ENCODE data around the gene TSSK3. TPM values are rescaled to one million over a fixed set of nuclear protein-coding genes. Genes with fewer than 3 reads are reported as not detected.

TSSK3 gene
- total and polyA plus RNA-seq, 4 donors: 0.37 to 1.4 (median 0.74) TPM

DNA sequence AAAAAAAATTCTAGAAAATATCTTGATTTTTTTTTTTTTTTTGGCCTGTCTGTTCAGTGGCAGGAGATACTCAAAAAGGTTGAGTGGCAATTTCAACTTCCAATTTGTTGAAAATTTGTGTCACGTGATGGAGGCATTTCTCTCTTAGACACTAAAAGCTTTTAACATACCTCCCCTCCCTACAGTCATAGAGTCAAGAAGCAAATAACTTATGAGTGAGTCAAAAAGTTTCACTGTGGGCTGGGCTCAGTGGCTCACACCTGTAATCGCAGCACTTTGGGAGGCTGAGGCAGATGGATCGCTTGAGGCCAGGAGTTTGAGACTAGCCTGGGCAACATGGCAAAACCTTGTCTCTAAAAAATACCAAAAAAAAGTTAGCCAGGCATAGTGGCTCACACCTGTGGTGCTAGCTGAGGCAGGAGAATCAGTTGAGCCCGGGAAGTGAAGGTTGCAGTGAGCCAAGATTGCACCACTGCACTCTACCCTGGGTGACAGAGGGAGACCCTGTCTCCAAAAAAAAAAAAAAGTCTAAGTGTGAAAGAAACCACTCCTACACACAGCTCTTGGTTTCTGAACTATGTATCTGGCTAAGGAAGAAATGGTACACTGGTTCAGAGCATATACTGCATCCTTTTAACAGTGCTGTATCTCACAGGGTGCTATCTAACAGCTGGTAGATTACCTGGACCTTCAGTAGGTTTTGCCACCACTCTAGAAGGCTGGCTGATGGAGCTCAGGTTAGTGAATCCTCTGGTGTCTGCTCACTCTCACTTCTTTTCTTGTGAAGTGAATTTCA is 43.5 kb downstream of the TSSK3 start:
- no peak for ATAC-seq (ENCODE audit: insufficient read depth, low FRiP score)

DNA sequence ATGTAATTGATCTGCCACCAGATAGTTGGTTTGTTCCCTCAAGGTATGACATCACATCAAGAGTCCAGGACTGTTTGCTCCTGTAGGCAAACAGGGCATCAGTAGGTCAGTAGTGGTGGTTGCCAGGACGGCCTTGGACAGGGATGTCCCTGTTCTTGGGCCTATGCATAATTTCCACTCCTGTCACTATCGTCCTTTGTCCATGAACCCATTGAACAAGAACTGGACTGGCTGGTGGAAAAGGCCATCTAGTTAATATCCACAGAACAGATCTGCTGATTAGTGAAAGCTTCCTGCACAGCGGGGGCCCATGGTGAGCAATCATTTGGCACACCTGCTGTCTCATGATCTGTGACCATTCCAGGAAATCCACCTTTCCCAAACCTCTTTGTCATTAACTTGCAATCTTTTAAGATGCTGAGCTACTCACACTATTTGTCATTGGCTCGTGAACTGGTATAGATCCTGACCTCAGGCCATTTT is 44.3 kb downstream of the TSSK3 start:
- no peaks in the 10 kb centered on the region for H3K4me1 ChIP-seq (ENCODE audit: control insufficient read depth in 5 of 5, insufficient read depth in 5 of 5, low read length in 5 of 5)
- H3K27me3 ChIP-seq (ENCODE audit: control insufficient read depth in 3 of 3, insufficient read depth in 3 of 3, low read length in 2 of 3): no peaks in the 10 kb centered on the region
- ATAC-seq (ENCODE audit: insufficient read depth, low FRiP score): no peak
- no peaks in the 10 kb centered on the region for H3K36me3 ChIP-seq (ENCODE audit: control insufficient read depth in 4 of 4, insufficient read depth in 4 of 4, low read length in 4 of 4)
- H3K4me3 ChIP-seq: no peak overlapping the region
- H3K27ac ChIP-seq (ENCODE audit: low read depth in 1 of 2, low read length in 1 of 2): no peak overlapping the region
- TF ChIP-seq, protein P1, sequence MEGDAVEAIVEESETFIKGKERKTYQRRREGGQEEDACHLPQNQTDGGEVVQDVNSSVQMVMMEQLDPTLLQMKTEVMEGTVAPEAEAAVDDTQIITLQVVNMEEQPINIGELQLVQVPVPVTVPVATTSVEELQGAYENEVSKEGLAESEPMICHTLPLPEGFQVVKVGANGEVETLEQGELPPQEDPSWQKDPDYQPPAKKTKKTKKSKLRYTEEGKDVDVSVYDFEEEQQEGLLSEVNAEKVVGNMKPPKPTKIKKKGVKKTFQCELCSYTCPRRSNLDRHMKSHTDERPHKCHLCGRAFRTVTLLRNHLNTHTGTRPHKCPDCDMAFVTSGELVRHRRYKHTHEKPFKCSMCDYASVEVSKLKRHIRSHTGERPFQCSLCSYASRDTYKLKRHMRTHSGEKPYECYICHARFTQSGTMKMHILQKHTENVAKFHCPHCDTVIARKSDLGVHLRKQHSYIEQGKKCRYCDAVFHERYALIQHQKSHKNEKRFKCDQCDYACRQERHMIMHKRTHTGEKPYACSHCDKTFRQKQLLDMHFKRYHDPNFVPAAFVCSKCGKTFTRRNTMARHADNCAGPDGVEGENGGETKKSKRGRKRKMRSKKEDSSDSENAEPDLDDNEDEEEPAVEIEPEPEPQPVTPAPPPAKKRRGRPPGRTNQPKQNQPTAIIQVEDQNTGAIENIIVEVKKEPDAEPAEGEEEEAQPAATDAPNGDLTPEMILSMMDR (IDR thresholded peaks at IDR 0.05; ENCODE audit: control extremely low read depth, extremely low read depth): no peak
- H3K9ac ChIP-seq (ENCODE audit: insufficient read depth in 1 of 2, low read length in 2 of 2): no peak overlapping the region
- 89 to 92% methylated on average over 4 of the region's 4 CpGs for WGBS, 2 donors
- DNase-seq: no peak
- H3K9me3 ChIP-seq (ENCODE audit: control insufficient read depth in 4 of 4, insufficient read depth in 3 of 4, low read length in 3 of 4): no peaks in the 10 kb centered on the region

More for the DNA sequence above, 43.5 kb downstream of the TSSK3 start:
- no peak overlapping the region for H3K4me3 ChIP-seq
- H3K9me3 ChIP-seq (ENCODE audit: control insufficient read depth in 4 of 4, insufficient read depth in 3 of 4, low read length in 3 of 4): no peaks in the 10 kb centered on the region
- H3K9ac ChIP-seq (ENCODE audit: insufficient read depth in 1 of 2, low read length in 2 of 2): no peak overlapping the region
- no peak overlapping the region for H3K27ac ChIP-seq (ENCODE audit: low read depth in 1 of 2, low read length in 1 of 2)
- TF ChIP-seq, protein P1 (IDR thresholded peaks at IDR 0.05; ENCODE audit: control extremely low read depth, extremely low read depth): no peak
- H3K4me1 ChIP-seq (ENCODE audit: control insufficient read depth in 5 of 5, insufficient read depth in 5 of 5, low read length in 5 of 5): no peaks in the 10 kb centered on the region
- DNase-seq: no peak
- WGBS, 2 donors: 80 to 91% methylated on average over 4 of the region's 4 CpGs
- H3K27me3 ChIP-seq (ENCODE audit: control insufficient read depth in 3 of 3, insufficient read depth in 3 of 3, low read length in 2 of 3): no peaks in the 10 kb centered on the region
- no peaks in the 10 kb centered on the region for H3K36me3 ChIP-seq (ENCODE audit: control insufficient read depth in 4 of 4, insufficient read depth in 4 of 4, low read length in 4 of 4)

DNA sequence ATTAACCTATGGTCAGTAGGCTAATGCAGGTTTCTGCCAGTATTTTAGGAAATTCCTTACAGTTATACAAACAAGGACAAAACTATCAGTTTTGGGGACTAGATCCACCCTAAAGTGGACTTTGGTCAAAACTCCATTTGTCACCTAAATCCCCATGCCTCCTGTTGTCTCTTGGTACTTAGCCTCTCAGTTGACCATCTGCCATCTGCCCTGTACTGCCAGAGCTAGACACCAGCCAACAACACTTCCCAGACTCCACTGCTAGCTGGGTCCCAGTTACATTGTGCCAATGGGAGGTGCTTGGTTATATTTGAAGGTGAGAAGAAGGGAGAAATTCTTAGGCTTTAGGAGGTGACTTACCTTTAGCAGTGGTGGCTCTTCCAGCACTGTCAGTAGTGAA is 48.9 kb downstream of the TSSK3 start:
- peaks cover 0 to 4% (median under 1%) of the 10 kb centered on the region in 4 donors for H3K9me3 ChIP-seq (ENCODE audit: control insufficient read depth in 4 of 4, insufficient read depth in 3 of 4, low read length in 3 of 4)
- H3K36me3 ChIP-seq (ENCODE audit: control insufficient read depth in 4 of 4, insufficient read depth in 4 of 4, low read length in 4 of 4): no peaks in the 10 kb centered on the region
- H3K9ac ChIP-seq (ENCODE audit: insufficient read depth in 1 of 2, low read length in 2 of 2): no peak overlapping the region
- ATAC-seq (ENCODE audit: insufficient read depth, low FRiP score) (no peak), DNase-seq (no peak)
- H3K27me3 ChIP-seq (ENCODE audit: control insufficient read depth in 3 of 3, insufficient read depth in 3 of 3, low read length in 2 of 3): no peaks in the 10 kb centered on the region
- H3K4me3 ChIP-seq: no peak overlapping the region
- H3K27ac ChIP-seq (ENCODE audit: low read depth in 1 of 2, low read length in 1 of 2): no peak overlapping the region
- TF ChIP-seq, protein P1 (IDR thresholded peaks at IDR 0.05; ENCODE audit: control extremely low read depth, extremely low read depth): no peak
- H3K4me1 ChIP-seq (ENCODE audit: control insufficient read depth in 5 of 5, insufficient read depth in 5 of 5, low read length in 5 of 5): peaks cover 0 to 2% (median 0%) of the 10 kb centered on the region in 5 donors
